HEK293 (cell line): ENCODE results near the gene VARS1.

Source experiments
- BCL11A ChIP-seq: fragments of 450-650 bp; formaldehyde crosslinking; IDR thresholded peaks from 2 replicates; pipeline ENCODE4 v1.5.1; 2016; ENCODE audit warnings: low read depth, missing biosample characterization, missing genetic modification characterization
- BCL11B ChIP-seq: fragments of 450-650 bp; formaldehyde crosslinking; IDR thresholded peaks from 2 replicates; pipeline ENCODE4 v1.5.1; 2016; ENCODE audit warnings: low read depth, missing biosample characterization, missing genetic modification characterization
- GLI4 ChIP-seq: fragments of 450-650 bp; formaldehyde crosslinking; IDR thresholded peaks from 2 replicates; pipeline ENCODE4 v1.5.1; 2016; ENCODE audit warnings: missing biosample characterization, missing genetic modification characterization
- HOXD13 ChIP-seq: sonication (generic); formaldehyde crosslinking; IDR thresholded peaks from 2 replicates; pipeline ENCODE4 v1.8.0; 2022; ENCODE audit warnings: missing genetic modification reagents, borderline replicate concordance
- IKZF3 ChIP-seq: fragments of 450-650 bp; IDR thresholded peaks from 2 replicates; pipeline ENCODE4 v1.5.0; 2018; ENCODE audit warnings: missing biosample characterization, mild to moderate bottlenecking, missing genetic modification characterization, moderate library complexity
- KLF1 ChIP-seq: fragments of 450-650 bp; formaldehyde crosslinking; IDR thresholded peaks from 2 replicates; pipeline ENCODE4 v1.5.1; 2016; ENCODE audit warnings: missing biosample characterization, missing genetic modification characterization
- KLF10 ChIP-seq: fragments of 450-650 bp; IDR thresholded peaks from 2 replicates; pipeline ENCODE4 v1.5.1; 2018; ENCODE audit warnings: missing biosample characterization, mild to moderate bottlenecking, missing genetic modification characterization
- KLF8 ChIP-seq: fragments of 450-650 bp; formaldehyde crosslinking; IDR thresholded peaks from 2 replicates; pipeline ENCODE4 v1.5.1; 2016; ENCODE audit warnings: missing biosample characterization, missing genetic modification characterization
- KLF9 ChIP-seq: fragments of 450-650 bp; formaldehyde crosslinking; IDR thresholded peaks from 2 replicates; pipeline ENCODE4 v1.5.1; 2016; ENCODE audit warnings: missing biosample characterization, missing genetic modification characterization, low read depth
- SALL2 ChIP-seq: fragments of 450-650 bp; formaldehyde crosslinking; IDR thresholded peaks from 2 replicates; pipeline ENCODE4 v1.5.0; 2017; ENCODE audit warnings: missing biosample characterization, mild to moderate bottlenecking, missing genetic modification characterization, borderline replicate concordance
- TRIM28 ChIP-seq: IDR thresholded peaks from 2 replicates; pipeline ENCODE4 v1.6.1; 2011; ENCODE audit warnings: low read length, control low read depth, borderline replicate concordance
- WT1 ChIP-seq: fragments of 450-650 bp; formaldehyde crosslinking; IDR thresholded peaks from 2 replicates; pipeline ENCODE4 v1.5.1; 2016; ENCODE audit warnings: missing biosample characterization, missing genetic modification characterization
- ZBTB21 ChIP-seq: fragments of 450-650 bp; formaldehyde crosslinking; IDR thresholded peaks from 2 replicates; pipeline ENCODE4 v1.5.1; 2017; ENCODE audit warnings: missing biosample characterization, missing genetic modification characterization
- ZNF132 ChIP-seq: fragments of 450-650 bp; formaldehyde crosslinking; IDR thresholded peaks from 2 replicates; pipeline ENCODE4 v1.5.1; 2017; ENCODE audit warnings: missing biosample characterization, missing genetic modification characterization, borderline replicate concordance
- ZNF157 ChIP-seq: fragments of 450-650 bp; formaldehyde crosslinking; IDR thresholded peaks from 2 replicates; pipeline ENCODE4 v1.5.1; 2016; ENCODE audit warnings: missing biosample characterization, missing genetic modification characterization
- ZNF23 ChIP-seq: fragments of 450-650 bp; formaldehyde crosslinking; IDR thresholded peaks from 2 replicates; pipeline ENCODE4 v1.5.1; 2016; ENCODE audit warnings: missing biosample characterization, missing genetic modification characterization, borderline replicate concordance
- ZNF404 ChIP-seq: fragments of 450-650 bp; formaldehyde crosslinking; IDR thresholded peaks from 2 replicates; pipeline ENCODE4 v1.5.1; 2017; ENCODE audit warnings: missing biosample characterization, missing genetic modification characterization
- ZNF423 ChIP-seq: fragments of 450-650 bp; formaldehyde crosslinking; IDR thresholded peaks from 2 replicates; pipeline ENCODE4 v1.5.1; 2016; ENCODE audit warnings: missing biosample characterization, missing genetic modification characterization
- ZNF501 ChIP-seq: fragments of 450-650 bp; formaldehyde crosslinking; IDR thresholded peaks from 2 replicates; pipeline ENCODE4 v1.5.1; 2016; ENCODE audit warnings: missing biosample characterization, missing genetic modification characterization
- ZNF610 ChIP-seq: fragments of 450-650 bp; formaldehyde crosslinking; IDR thresholded peaks from 2 replicates; pipeline ENCODE4 v1.5.1; 2016; ENCODE audit warnings: missing biosample characterization, missing genetic modification characterization, borderline replicate concordance
- ZNF654 ChIP-seq: fragments of 450-650 bp; formaldehyde crosslinking; IDR thresholded peaks from 2 replicates; pipeline ENCODE4 v1.5.1; 2016; ENCODE audit warnings: low read depth, missing biosample characterization, missing genetic modification characterization
- ZNF658 ChIP-seq: fragments of 450-650 bp; formaldehyde crosslinking; IDR thresholded peaks from 2 replicates; pipeline ENCODE4; 2016; ENCODE audit warnings: missing biosample characterization, missing genetic modification characterization
- ZNF660 ChIP-seq: fragments of 450-650 bp; IDR thresholded peaks from 2 replicates; pipeline ENCODE4 v1.5.1; 2018; ENCODE audit warnings: missing biosample characterization, mild to moderate bottlenecking, missing genetic modification characterization
- ZNF76 ChIP-seq: fragments of 450-650 bp; formaldehyde crosslinking; IDR thresholded peaks from 2 replicates; pipeline ENCODE4; 2016; ENCODE audit warnings: low read depth, missing biosample characterization, missing genetic modification characterization, borderline replicate concordance
- ZNF777 ChIP-seq: fragments of 450-650 bp; formaldehyde crosslinking; IDR thresholded peaks from 2 replicates; pipeline ENCODE4 v1.5.1; 2017; ENCODE audit warnings: missing biosample characterization, missing genetic modification characterization, borderline replicate concordance
- ZNF837 ChIP-seq: fragments of 450-650 bp; formaldehyde crosslinking; IDR thresholded peaks from 2 replicates; pipeline ENCODE4 v1.5.1; 2016; ENCODE audit warnings: missing biosample characterization, missing genetic modification characterization
- ZNF843 ChIP-seq: fragments of 450-650 bp; formaldehyde crosslinking; IDR thresholded peaks from 2 replicates; pipeline ENCODE4 v1.5.1; 2016; ENCODE audit warnings: missing biosample characterization, missing genetic modification characterization
- ZSCAN23 ChIP-seq: fragments of 450-650 bp; formaldehyde crosslinking; IDR thresholded peaks from 2 replicates; pipeline ENCODE4 v1.5.1; 2016; ENCODE audit warnings: missing biosample characterization, missing genetic modification characterization
- ZSCAN30 ChIP-seq: fragments of 450-650 bp; IDR thresholded peaks from 2 replicates; pipeline ENCODE4 v1.5.1; 2018; ENCODE audit warnings: missing biosample characterization, mild to moderate bottlenecking, missing genetic modification characterization, moderate library complexity
- TF ChIP-seq, protein P1 (sequence below): fragments of 450-650 bp; formaldehyde crosslinking; IDR thresholded peaks from 2 replicates; pipeline ENCODE4 v1.5.1; 2016; ENCODE audit warnings: missing biosample characterization, missing genetic modification characterization
- TF ChIP-seq, protein P2 (sequence below): fragments of 450-650 bp; formaldehyde crosslinking; IDR thresholded peaks from 2 replicates; pipeline ENCODE4 v1.5.1; 2016; ENCODE audit warnings: missing biosample characterization, missing genetic modification characterization
- TF ChIP-seq, protein P3 (sequence below): fragments of 450-650 bp; formaldehyde crosslinking; IDR thresholded peaks from 2 replicates; pipeline ENCODE4; 2016; ENCODE audit warnings: missing biosample characterization, missing genetic modification characterization
- TF ChIP-seq, protein P4 (sequence below): fragments of 450-650 bp; formaldehyde crosslinking; IDR thresholded peaks from 2 replicates; pipeline ENCODE4 v1.5.1; 2017; ENCODE audit warnings: missing biosample characterization, missing genetic modification characterization

VARS1 gene

DNA sequence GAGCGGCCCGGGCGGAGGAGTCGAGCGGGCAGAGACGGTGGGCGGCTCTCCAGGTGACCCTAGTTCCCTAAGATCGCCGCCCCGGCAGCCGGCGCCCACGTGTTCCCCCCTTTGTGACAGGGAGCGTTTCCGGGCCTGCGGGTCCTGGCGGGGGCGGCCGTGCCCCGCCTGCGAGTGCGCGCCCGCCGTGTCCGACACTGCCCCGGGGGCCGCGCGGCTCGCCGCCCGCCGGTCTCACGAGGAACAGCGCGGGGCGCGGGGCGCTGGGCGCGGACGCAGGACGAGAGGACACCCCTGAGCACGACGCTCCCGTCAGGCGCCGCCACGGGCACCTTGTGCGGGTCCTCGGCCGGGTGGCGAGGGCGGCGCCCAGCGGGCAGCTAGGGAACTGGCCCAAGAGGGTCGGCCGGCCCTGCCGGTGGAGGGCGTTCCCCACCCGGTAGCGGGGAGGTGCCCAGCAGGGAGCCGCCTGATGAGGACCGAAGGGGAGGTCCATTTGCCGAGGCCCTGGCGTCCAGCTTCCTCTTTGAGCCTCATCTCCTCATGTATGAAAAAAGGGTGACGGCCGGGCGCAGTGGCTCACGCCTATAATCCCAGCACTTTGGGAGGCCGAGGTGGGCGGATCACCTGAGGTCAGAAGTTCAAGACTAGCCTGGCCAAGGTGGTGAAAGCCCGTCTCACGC lies at the start of gene VARS1 (continued):
- TF ChIP-seq, protein P1, sequence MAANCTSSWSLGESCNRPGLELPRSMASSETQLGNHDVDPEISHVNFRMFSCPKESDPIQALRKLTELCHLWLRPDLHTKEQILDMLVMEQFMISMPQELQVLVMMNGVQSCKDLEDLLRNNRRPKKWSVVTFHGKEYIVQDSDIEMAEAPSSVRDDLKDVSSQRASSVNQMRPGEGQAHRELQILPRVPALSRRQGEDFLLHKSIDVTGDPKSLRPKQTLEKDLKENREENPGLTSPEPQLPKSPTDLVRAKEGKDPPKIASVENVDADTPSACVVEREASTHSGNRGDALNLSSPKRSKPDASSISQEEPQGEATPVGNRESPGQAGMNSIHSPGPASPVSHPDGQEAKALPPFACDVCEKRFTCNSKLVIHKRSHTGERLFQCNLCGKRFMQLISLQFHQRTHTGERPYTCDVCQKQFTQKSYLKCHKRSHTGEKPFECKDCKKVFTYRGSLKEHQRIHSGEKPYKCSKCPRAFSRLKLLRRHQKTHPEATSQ (tag by site-specific recombination), result no peak
- TF ChIP-seq ZNF610 (tag by site-specific recombination) (no peak), ZNF654 (tag by site-specific recombination) (peak; percentile 46), ZNF843 (tag by site-specific recombination) (0 out of 2 replicates have a peak, but pooled peaks have one; percentile 35), SALL2 (tag by site-specific recombination) (no peak), BCL11B (peak; percentile 98; the same call in 1 of the 2 replicates), ZNF23 (tag by site-specific recombination) (no peak), WT1 (tag by site-specific recombination) (peak; percentile 86), ZNF404 (tag by site-specific recombination) (no peak), ZNF76 (tag by site-specific recombination) (peak; percentile 27), ZNF658 (tag by site-specific recombination) (no peak), TRIM28 (peak; percentile 10; the same call in 1 of the 2 replicates), IKZF3 (tag by site-specific recombination) (peak; percentile 62), GLI4 (tag by site-specific recombination) (peak; percentile 76; the same call in 1 of the 2 replicates), ZNF660 (peak; percentile 76; the same call in 1 of the 2 replicates), ZBTB21 (tag by site-specific recombination) (0 out of 2 replicates have a peak, but pooled peaks have one; percentile 31), ZNF777 (no peak), BCL11A (tag by site-specific recombination) (peak; percentile 90), KLF9 (tag by site-specific recombination) (peak; percentile 79), KLF10 (peak; percentile 70; the same call in 1 of the 2 replicates), HOXD13 (CRISPR knock-in tag) (no peak), ZNF501 (tag by site-specific recombination) (peak; percentile 69; the same call in 1 of the 2 replicates), KLF1 (tag by site-specific recombination) (peak; percentile 92; the same call in 1 of the 2 replicates), ZSCAN23 (tag by site-specific recombination) (0 out of 2 replicates have a peak, but pooled peaks have one; percentile 32), ZNF837 (tag by site-specific recombination) (no peak), ZNF157 (tag by site-specific recombination) (no peak), KLF8 (peak; percentile 83), ZNF132 (tag by site-specific recombination) (no peak), ZNF423 (tag by site-specific recombination) (peak; percentile 72), ZSCAN30 (tag by site-specific recombination) (peak; percentile 77)
- TF ChIP-seq, protein P2, sequence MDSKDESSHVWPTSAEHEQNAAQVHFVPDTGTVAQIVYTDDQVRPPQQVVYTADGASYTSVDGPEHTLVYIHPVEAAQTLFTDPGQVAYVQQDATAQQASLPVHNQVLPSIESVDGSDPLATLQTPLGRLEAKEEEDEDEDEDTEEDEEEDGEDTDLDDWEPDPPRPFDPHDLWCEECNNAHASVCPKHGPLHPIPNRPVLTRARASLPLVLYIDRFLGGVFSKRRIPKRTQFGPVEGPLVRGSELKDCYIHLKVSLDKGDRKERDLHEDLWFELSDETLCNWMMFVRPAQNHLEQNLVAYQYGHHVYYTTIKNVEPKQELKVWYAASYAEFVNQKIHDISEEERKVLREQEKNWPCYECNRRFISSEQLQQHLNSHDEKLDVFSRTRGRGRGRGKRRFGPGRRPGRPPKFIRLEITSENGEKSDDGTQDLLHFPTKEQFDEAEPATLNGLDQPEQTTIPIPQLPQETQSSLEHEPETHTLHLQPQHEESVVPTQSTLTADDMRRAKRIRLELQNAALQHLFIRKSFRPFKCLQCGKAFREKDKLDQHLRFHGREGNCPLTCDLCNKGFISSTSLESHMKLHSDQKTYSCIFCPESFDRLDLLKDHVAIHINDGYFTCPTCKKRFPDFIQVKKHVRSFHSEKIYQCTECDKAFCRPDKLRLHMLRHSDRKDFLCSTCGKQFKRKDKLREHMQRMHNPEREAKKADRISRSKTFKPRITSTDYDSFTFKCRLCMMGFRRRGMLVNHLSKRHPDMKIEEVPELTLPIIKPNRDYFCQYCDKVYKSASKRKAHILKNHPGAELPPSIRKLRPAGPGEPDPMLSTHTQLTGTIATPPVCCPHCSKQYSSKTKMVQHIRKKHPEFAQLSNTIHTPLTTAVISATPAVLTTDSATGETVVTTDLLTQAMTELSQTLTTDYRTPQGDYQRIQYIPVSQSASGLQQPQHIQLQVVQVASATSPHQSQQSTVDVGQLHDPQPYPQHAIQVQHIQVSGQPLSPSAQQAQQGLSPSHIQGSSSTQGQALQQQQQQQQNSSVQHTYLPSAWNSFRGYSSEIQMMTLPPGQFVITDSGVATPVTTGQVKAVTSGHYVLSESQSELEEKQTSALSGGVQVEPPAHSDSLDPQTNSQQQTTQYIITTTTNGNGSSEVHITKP, result peak; percentile 33
- TF ChIP-seq, protein P3, sequence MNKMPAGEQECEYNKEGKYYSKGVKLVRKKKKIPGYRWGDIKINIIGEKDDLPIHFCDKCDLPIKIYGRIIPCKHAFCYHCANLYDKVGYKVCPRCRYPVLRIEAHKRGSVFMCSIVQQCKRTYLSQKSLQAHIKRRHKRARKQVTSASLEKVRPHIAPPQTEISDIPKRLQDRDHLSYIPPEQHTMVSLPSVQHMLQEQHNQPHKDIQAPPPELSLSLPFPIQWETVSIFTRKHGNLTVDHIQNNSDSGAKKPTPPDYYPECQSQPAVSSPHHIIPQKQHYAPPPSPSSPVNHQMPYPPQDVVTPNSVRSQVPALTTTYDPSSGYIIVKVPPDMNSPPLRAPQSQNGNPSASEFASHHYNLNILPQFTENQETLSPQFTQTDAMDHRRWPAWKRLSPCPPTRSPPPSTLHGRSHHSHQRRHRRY (tag by site-specific recombination), result no peak
- TF ChIP-seq, protein P4, sequence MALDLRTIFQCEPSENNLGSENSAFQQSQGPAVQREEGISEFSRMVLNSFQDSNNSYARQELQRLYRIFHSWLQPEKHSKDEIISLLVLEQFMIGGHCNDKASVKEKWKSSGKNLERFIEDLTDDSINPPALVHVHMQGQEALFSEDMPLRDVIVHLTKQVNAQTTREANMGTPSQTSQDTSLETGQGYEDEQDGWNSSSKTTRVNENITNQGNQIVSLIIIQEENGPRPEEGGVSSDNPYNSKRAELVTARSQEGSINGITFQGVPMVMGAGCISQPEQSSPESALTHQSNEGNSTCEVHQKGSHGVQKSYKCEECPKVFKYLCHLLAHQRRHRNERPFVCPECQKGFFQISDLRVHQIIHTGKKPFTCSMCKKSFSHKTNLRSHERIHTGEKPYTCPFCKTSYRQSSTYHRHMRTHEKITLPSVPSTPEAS (tag by site-specific recombination), result no peak; the same call in 1 of the 2 replicates
